Measurements from ENCODE around the gene PRDX5. TPM values are rescaled to one million over a fixed set of nuclear protein-coding genes. Genes with fewer than 3 reads are reported as not detected.
A peak's percentile ranks its signal among the peaks of the same experiment; 100 is the strongest.

Gene PRDX5
- total RNA-seq, 1 donor from 2014 or later, result 153 TPM

DNA sequence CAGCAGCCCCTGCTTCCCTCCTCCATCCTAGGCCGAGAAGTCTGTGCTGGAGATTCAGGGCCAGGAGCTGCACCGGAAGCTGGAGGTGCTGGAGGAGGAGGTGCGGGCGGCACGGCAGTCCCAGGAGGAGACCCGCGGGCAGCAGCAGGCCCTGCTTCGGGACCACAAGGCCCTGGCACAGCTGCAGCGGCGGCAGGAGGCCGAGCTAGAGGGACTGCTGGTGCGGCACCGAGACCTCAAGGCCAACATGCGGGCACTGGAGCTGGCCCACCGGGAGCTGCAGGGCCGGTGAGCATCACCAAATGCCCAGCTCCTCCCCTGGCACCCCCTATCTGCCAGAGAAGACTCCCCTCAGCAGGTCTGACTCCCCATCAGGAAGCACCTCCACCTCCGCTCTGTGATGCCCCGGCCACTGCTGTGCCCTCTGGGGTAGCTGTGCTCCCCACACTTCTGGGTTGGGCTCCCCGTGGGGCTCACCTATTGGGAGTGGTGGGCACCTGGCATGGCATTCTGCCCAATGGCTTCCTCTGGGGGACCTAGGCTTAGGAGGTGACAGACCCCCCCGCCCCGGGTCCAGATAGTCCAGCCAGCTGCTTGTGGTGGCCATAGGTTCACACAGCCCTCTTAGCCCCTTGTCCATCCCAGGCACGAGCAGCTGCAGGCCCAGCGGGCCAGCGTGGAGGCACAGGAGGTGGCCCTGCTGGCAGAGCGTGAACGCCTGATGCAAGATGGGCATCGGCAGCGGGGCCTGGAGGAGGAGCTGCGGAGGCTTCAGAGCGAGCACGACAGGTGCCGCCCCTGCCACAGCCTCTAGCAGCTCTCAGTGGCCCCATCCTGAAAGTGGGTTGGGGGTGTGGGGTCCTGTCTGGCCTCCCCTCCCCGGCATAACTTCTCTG, 34.4 kb downstream of the PRDX5 start:
- DNase-seq (ENCODE audit: low spot score in 2 of 2), result no peak
- intact Hi-C loops (cut with DNase I), result no loop called here
- no peaks in the 10 kb centered on the region for H3K27me3 ChIP-seq
- H3K36me3 ChIP-seq, result no peaks in the 10 kb centered on the region
- no peaks in the 10 kb centered on the region for H3K9me3 ChIP-seq
- peaks cover 0 to 4% of the 10 kb centered on the region in 2 donors for H3K4me1 ChIP-seq
- H3K4me3 ChIP-seq, result no peak overlapping the region
- H3K27ac ChIP-seq, result no peak overlapping the region
- TF ChIP-seq, protein P1, sequence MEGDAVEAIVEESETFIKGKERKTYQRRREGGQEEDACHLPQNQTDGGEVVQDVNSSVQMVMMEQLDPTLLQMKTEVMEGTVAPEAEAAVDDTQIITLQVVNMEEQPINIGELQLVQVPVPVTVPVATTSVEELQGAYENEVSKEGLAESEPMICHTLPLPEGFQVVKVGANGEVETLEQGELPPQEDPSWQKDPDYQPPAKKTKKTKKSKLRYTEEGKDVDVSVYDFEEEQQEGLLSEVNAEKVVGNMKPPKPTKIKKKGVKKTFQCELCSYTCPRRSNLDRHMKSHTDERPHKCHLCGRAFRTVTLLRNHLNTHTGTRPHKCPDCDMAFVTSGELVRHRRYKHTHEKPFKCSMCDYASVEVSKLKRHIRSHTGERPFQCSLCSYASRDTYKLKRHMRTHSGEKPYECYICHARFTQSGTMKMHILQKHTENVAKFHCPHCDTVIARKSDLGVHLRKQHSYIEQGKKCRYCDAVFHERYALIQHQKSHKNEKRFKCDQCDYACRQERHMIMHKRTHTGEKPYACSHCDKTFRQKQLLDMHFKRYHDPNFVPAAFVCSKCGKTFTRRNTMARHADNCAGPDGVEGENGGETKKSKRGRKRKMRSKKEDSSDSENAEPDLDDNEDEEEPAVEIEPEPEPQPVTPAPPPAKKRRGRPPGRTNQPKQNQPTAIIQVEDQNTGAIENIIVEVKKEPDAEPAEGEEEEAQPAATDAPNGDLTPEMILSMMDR (IDR thresholded peaks at IDR 0.05), result no peak

DNA sequence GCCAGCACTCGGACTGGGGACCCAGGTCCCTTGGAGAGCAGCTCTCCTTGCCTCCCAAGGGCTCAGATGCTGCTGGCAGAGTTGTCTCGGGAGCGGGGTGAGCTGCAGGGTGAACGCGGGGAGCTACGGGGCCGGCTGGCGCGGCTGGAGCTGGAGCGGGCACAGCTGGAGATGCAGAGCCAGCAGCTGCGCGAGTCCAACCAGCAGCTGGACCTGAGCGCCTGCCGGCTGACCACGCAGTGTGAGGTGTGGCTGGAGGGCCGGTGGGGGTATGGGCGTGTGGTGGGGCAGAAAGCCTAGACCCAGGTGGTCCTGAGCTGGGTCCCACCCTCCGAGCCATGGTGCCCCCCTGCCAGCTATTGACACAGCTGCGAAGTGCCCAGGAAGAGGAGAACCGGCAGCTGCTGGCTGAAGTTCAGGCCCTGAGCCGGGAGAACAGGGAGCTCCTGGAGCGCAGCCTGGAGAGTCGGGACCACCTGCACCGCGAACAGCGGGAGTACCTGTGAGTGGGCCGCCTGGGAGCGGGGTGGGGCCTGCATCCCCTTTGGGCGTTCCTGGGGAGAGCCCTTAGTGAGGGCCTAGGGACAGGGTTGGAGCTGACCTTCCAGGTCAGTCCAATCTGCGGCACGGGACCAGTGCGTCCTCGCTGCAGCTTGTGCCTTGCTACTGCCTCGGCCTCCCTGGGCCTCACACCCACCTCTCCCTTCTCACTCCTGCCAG, 35.2 kb downstream of the PRDX5 start:
- no peak for DNase-seq (ENCODE audit: low spot score in 2 of 2)
- H3K27ac ChIP-seq, result no peak overlapping the region
- no peak overlapping the region for H3K4me3 ChIP-seq
- peaks cover 5 to 12% of the 10 kb centered on the region in 2 donors for H3K4me1 ChIP-seq
- H3K27me3 ChIP-seq, result no peaks in the 10 kb centered on the region
- no peaks in the 10 kb centered on the region for H3K9me3 ChIP-seq
- TF ChIP-seq, protein P1 (IDR thresholded peaks at IDR 0.05), result no peak
- no peaks in the 10 kb centered on the region for H3K36me3 ChIP-seq
- intact Hi-C loops (cut with DNase I), result no loop called here

DNA sequence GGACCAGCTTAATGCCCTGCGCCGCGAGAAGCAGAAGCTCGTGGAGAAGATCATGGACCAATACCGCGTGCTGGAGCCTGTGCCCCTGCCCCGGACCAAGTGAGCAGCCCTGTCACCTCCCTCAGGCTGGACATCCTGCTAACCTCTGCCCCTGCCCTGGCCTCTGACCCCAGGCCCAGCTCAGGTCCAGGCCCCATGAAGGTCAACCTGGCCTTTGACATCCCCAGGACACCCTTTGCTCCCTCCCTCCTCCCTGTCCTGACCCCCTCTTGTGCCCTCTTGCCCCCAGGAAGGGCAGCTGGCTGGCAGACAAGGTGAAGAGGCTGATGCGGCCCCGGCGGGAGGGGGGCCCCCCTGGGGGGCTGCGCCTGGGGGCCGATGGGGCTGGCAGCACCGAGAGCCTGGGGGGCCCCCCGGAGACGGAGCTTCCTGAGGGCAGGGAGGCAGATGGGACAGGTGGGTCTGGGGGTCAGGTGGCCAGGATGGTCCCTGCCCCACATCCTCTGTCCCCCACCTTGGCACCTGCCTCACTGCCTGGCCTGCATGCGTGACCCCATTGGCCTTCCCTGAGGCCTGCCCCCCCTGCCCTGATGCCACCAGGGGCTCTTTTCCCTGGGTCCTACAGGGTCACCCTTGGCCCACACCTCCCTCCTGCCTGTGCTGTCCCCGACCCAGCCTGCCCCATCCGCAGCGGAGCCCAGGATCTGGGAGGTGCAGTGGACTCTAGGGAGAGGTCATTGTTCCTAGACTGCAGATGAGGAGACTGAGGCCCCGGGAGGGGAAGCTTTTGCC, 36.0 kb downstream of the PRDX5 start:
- no peak for DNase-seq (ENCODE audit: low spot score in 2 of 2)
- no peak overlapping the region for H3K27ac ChIP-seq
- intact Hi-C loops (cut with DNase I), result no loop called here
- peaks cover 9 to 18% of the 10 kb centered on the region in 2 donors for H3K4me1 ChIP-seq
- TF ChIP-seq, protein P1 (IDR thresholded peaks at IDR 0.05), result no peak
- H3K9me3 ChIP-seq, result no peaks in the 10 kb centered on the region
- H3K27me3 ChIP-seq, result no peaks in the 10 kb centered on the region
- no peaks in the 10 kb centered on the region for H3K36me3 ChIP-seq
- no peak overlapping the region for H3K4me3 ChIP-seq

DNA sequence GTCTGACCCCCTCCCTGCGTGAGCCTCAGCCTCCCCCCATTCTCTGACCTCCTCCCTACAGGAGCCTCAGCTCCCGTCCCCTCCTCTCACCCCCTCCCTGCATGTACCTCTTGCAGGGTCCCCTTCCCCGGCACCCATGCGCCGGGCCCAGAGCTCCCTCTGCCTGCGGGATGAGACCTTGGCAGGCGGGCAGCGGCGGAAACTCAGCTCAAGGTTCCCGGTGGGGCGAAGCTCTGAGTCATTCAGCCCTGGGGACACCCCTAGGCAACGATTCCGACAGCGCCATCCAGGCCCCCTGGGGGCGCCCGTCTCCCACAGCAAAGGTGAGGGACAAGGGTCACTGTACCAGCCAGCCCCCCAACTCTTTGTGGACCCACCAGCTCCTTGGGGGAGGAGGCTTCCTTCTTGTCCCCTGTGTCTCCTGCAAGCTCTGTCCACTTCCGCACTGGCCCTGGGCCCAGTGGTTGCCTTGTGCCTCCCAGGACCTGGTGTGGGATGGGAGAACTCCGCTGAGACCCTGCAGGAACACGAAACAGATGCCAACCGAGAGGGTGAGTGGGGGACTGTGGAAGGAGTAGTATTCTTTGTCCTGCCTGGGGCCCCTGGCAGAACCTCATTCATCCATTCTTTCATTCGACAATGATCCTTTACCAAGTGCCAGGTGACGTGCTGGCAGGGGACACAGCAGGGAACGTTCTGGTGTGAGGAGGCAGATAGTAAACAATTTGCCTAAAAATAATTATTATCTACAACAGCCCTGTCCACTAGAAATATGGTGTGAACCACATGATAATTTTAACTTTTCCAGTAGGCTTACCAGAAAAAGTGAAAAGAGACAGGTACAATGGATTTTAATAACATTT, 37.4 kb downstream of the PRDX5 start:
- H3K9me3 ChIP-seq, result no peaks in the 10 kb centered on the region
- H3K4me1 ChIP-seq, result peaks cover 20 to 29% of the 10 kb centered on the region in 2 donors
- no peak overlapping the region for H3K27ac ChIP-seq
- TF ChIP-seq, protein P1 (IDR thresholded peaks at IDR 0.05), result peak; percentile 74 to 87 (median 83)
- DNase-seq (ENCODE audit: low spot score in 2 of 2), result peak; percentile 43 to 89
- H3K4me3 ChIP-seq, result peak overlapping the region; percentile 46 to 57
- intact Hi-C loops (cut with DNase I), result loop anchor here (1.0 to 5.0 kb wide), 3 partner anchors 13 to 297 kb away; partner anchors contain the start of gene PRDX5
- no peaks in the 10 kb centered on the region for H3K36me3 ChIP-seq
- H3K27me3 ChIP-seq, result no peaks in the 10 kb centered on the region

Data from ascending aorta (tissue), 2 donors.